ENCODE measurements around the gene TRIOBP. TPM values are rescaled to one million over a fixed set of nuclear protein-coding genes. Genes with fewer than 3 reads are reported as not detected.

Gene TRIOBP
- total and polyA plus RNA-seq, 2 of the 4 experiments (the other 2 are of a cell fraction) = 46.4 to 69.8 TPM

- H2BK120ac ChIP-seq (ENCODE audit: low read depth, low read length) = no peak overlapping the region
- peaks cover 4% of the 10 kb centered on the region for H3K4me1 ChIP-seq (ENCODE audit: control insufficient read depth, insufficient read depth, low read length)
- ChIA-PET CTCF (no interaction called here), POLR2A (ENCODE audit: unreplicated experiment) (no interaction called here)
- no peak overlapping the region for H4K8ac ChIP-seq (ENCODE audit: low read depth in 2 of 2, low read length in 2 of 2)
- WGBS, 2 experiments (ENCODE audit: extremely low coverage in 2 of 2, insufficient read length in 1 of 2) = 95% methylated on average over 9 of the region's 20 CpGs; no CpG with 5 or more reads in 1 of the 2 experiments
- H3K79me1 ChIP-seq (ENCODE audit: low read depth in 1 of 2, low read length in 2 of 2) = no peaks in the 10 kb centered on the region
- peak; percentile 55 for DNase-seq
- H3K36me3 ChIP-seq (ENCODE audit: control insufficient read depth, insufficient read depth, low read length) = peaks cover 1% of the 10 kb centered on the region; the same call in 1 of the 2 replicates
- H3K27ac ChIP-seq (ENCODE audit: insufficient read depth, low read length) = no peak overlapping the region
- H3K4me3 ChIP-seq (ENCODE audit: insufficient read depth, low read depth, low read length) = no peak overlapping the region
- no peak for TF ChIP-seq CHD1 (IDR thresholded peaks at IDR 0.05; ENCODE audit: low read depth, low read length)
- no peak for TF ChIP-seq MAZ (IDR thresholded peaks at IDR 0.05; ENCODE audit: borderline replicate concordance, low read depth, low read length)
- peak; percentile 39 for TF ChIP-seq CTCF (conservative IDR thresholded peaks at IDR 0.05; ENCODE audit: low read depth, low read length)
- TF ChIP-seq RAD21 (IDR thresholded peaks at IDR 0.05; ENCODE audit: low read length) = peak; percentile 47
- no peak for TF ChIP-seq CEBPB (IDR thresholded peaks at IDR 0.05; ENCODE audit: low read depth, low read length)
- TF ChIP-seq SMC3 (IDR thresholded peaks at IDR 0.05; ENCODE audit: low read depth, low read length) = peak; percentile 44
- H3K4me2 ChIP-seq (ENCODE audit: low read depth, low read length) = no peak overlapping the region
- dilution Hi-C loops (cut with HindIII; ENCODE audit: low sequenced_read_pairs, unreplicated experiment) (no loop called here), intact Hi-C loops (cut with micrococcal nuclease) (no loop called here), in situ Hi-C loops (cut with MboI; ENCODE audit: low sequenced_read_pairs) (no loop called here)
- H2AK5ac ChIP-seq (ENCODE audit: low read depth, low read length) = no peak overlapping the region
- H3K56ac ChIP-seq (ENCODE audit: extremely low read depth, insufficient read depth, low read length) = no peak overlapping the region
- no peak overlapping the region for H2BK20ac ChIP-seq (ENCODE audit: low read depth, low read length)
- no peak overlapping the region for H4K91ac ChIP-seq (ENCODE audit: insufficient read depth, low read depth, low read length)
- no peak overlapping the region for H4K5ac ChIP-seq (ENCODE audit: low read depth, low read length)
- peak; percentile 73 for ATAC-seq (ENCODE audit: low read depth)
- no peaks in the 10 kb centered on the region for H3K27me3 ChIP-seq (ENCODE audit: control insufficient read depth, insufficient read depth, low read length)
- no peak overlapping the region for H3K23ac ChIP-seq (ENCODE audit: low read depth, low read length)
- H2AK9ac ChIP-seq (replicated peaks; ENCODE audit: low read depth, low read length, poor library complexity) = no peak overlapping the region
- H2BK15ac ChIP-seq (ENCODE audit: low read depth, low read length) = no peak overlapping the region
- no peak overlapping the region for H3K14ac ChIP-seq (replicated peaks; ENCODE audit: low read depth, low read length)
- no peak overlapping the region for H3K4ac ChIP-seq (ENCODE audit: low read depth, low read length)
- no TSS peak for BruUV-seq (replicated peaks)
- no peak overlapping the region for H3K9ac ChIP-seq (ENCODE audit: low read depth, low read length)
- H2AFZ ChIP-seq (replicated peaks; ENCODE audit: low read length, poor library complexity) = no peak overlapping the region
- 0 out of 2 replicates have a peak, but pooled peaks cover 3% of the 10 kb centered on the region for H3K9me1 ChIP-seq (ENCODE audit: insufficient read depth, low read length)
- no peak overlapping the region for H3K18ac ChIP-seq (ENCODE audit: low read depth, low read length)
- H3K9me3 ChIP-seq (ENCODE audit: control insufficient read depth, insufficient read depth, low read length) = no peaks in the 10 kb centered on the region
- no peak overlapping the region for H2BK5ac ChIP-seq (ENCODE audit: low read depth, low read length, poor library complexity, severe bottlenecking)
- no peaks in the 10 kb centered on the region for H4K20me1 ChIP-seq (ENCODE audit: insufficient read depth, low read length)
Measured at GRCh38 chr22:37726241-37726887, 29.5 kb downstream of the TRIOBP start.

Data from IMR-90 (cell line).